ENCODE measurements around the gene NFE2L3.
"Not testable (repeated sequence)": the region's sequence is repeated elsewhere in the genome, so short reads cannot be mapped to it uniquely, and the experiment has no call there.

Gene NFE2L3

DNA sequence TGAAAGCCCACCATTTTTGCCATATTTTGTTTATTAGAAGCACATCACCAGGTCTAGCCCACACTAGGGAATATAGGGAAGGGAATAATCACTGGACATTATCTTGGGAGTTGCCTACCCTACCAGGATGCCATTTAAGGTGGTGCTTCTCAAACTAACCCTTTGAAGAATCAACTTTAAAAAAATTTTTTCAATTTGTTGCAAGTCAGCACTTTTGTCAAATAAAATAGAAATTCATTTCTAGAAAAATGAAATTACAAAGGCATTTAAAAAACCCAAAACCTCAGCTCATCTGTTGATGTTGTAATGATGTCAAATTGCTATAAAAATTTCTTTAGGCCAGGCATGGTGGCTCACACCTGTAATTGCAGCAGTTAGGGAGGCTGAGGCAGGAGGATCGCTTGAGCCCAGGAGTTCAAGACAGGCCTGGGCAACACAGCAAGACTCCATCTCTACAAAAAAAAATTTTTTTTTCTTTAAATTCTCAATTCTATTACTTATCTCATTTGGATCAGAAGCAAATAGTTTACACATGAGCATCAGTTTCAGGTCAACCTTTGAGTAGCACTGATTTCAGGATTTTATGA lies 2.5 kb upstream of the NFE2L3 start:
- no peak for DNase-seq
- H3K4me3 Mint-ChIP-seq, result no peak overlapping the region
- no peaks in the 10 kb centered on the region for H3K36me3 Mint-ChIP-seq (ENCODE audit: low read depth)
- peaks cover 27% of the 10 kb centered on the region for H3K9me3 Mint-ChIP-seq
- TF ChIP-seq CTCF (IDR thresholded peaks at IDR 0.05), result no peak
- H3K27me3 Mint-ChIP-seq (ENCODE audit: low read depth, poor library complexity), result peaks cover 33% of the 10 kb centered on the region
- H3K4me1 Mint-ChIP-seq, result peaks cover 22% of the 10 kb centered on the region
- no peak overlapping the region for H3K27ac Mint-ChIP-seq

GRCh38 chr7:26151096-26151495 lies 902 bp upstream of the NFE2L3 start:
- TF ChIP-seq CTCF (IDR thresholded peaks at IDR 0.05), result no peak

GRCh38 chr7:26151650-26151952 lies 397 bp upstream of the NFE2L3 start:
- TF ChIP-seq CTCF (IDR thresholded peaks at IDR 0.05), result no peak
- no peak for DNase-seq
- Mint-ChIP-seq H3K36me3 (ENCODE audit: low read depth) (no peaks in the 10 kb centered on the region), H3K27me3 (ENCODE audit: low read depth, poor library complexity) (peaks cover 49% of the 10 kb centered on the region), H3K4me3 (peak overlapping the region; percentile 79), H3K27ac (no peak overlapping the region), H3K4me1 (peaks cover 22% of the 10 kb centered on the region), H3K9me3 (peaks cover 20% of the 10 kb centered on the region)

More at GRCh38 chr7:26151096-26151495, 902 bp upstream of the NFE2L3 start:
- peaks cover 22% of the 10 kb centered on the region for H3K4me1 Mint-ChIP-seq
- no peaks in the 10 kb centered on the region for H3K36me3 Mint-ChIP-seq (ENCODE audit: low read depth)
- H3K27ac Mint-ChIP-seq, result no peak overlapping the region
- DNase-seq, result no peak
- peaks cover 47% of the 10 kb centered on the region for H3K27me3 Mint-ChIP-seq (ENCODE audit: low read depth, poor library complexity)
- peak overlapping the region; percentile 79 for H3K4me3 Mint-ChIP-seq
- peaks cover 24% of the 10 kb centered on the region for H3K9me3 Mint-ChIP-seq

DNA sequence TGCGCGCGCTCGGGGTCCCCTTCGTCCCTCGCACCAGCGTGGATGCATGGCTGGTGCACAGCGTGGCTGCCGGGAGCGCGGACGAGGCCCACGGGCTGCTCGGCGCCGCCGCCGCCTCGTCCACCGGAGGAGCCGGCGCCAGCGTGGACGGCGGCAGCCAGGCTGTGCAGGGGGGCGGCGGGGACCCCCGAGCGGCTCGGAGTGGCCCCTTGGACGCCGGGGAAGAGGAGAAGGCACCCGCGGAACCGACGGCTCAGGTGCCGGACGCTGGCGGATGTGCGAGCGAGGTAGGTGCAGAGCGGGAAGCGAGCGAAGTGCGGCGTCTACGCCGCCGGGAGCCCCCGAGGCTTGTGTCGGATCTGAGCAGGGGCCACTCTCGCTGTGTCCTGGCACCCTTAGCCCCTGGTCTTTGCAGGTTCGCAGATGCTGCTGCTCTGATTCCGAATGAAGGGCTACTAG lies 813 bp downstream of the NFE2L3 start:
- not testable (repeated sequence) for H3K36me3 Mint-ChIP-seq (ENCODE audit: low read depth); H3K27ac Mint-ChIP-seq; DNase-seq; H3K9me3 Mint-ChIP-seq
- Mint-ChIP-seq H3K4me3 (peak overlapping the region; percentile 85), H3K27me3 (ENCODE audit: low read depth, poor library complexity) (peaks cover 58% of the 10 kb centered on the region), H3K4me1 (peaks cover 22% of the 10 kb centered on the region)

GRCh38 chr7:26153241-26153822 lies 1.3 kb downstream of the NFE2L3 start:
- no peak overlapping the region for H3K27ac Mint-ChIP-seq
- H3K4me1 Mint-ChIP-seq, result peaks cover 22% of the 10 kb centered on the region
- TF ChIP-seq CTCF (IDR thresholded peaks at IDR 0.05), result no peak
- H3K9me3 Mint-ChIP-seq, result peaks cover 8% of the 10 kb centered on the region
- H3K4me3 Mint-ChIP-seq, result peak overlapping the region; percentile 85
- H3K27me3 Mint-ChIP-seq (ENCODE audit: low read depth, poor library complexity), result peaks cover 58% of the 10 kb centered on the region
- peak; percentile 8 for DNase-seq
- no peaks in the 10 kb centered on the region for H3K36me3 Mint-ChIP-seq (ENCODE audit: low read depth)

GRCh38 chr7:26153823-26154783 lies 2.1 kb downstream of the NFE2L3 start:
- Mint-ChIP-seq H3K4me3 (peak overlapping the region; percentile 85), H3K27me3 (ENCODE audit: low read depth, poor library complexity) (peaks cover 58% of the 10 kb centered on the region), H3K27ac (no peak overlapping the region), H3K36me3 (ENCODE audit: low read depth) (no peaks in the 10 kb centered on the region), H3K9me3 (peaks cover 7% of the 10 kb centered on the region), H3K4me1 (peaks cover 25% of the 10 kb centered on the region)
- no peak for DNase-seq
- no peak for TF ChIP-seq CTCF (IDR thresholded peaks at IDR 0.05)
